ENCODE results near the gene FRMD4A.

DNA sequence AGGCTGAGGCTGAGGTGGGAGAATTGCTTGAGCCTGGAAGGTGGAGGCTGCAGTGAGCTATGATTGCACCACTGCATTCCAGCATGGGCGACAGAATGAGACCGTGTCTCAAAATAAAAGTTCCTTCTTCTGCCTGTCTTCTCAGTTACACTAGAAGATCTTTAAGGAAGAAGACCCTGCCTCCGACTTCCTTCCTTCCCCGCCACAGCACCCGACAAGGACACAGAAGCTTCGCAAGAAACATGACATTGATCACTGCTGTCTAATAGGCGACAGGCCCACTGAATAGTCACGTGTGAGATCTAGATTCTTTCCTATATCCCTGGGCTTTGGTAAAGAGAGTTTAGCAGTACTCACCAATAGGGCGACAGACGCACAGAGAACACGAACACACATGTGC is 625.8 kb downstream of the FRMD4A start:
- TF ChIP-seq POLR2A (IDR thresholded peaks at IDR 0.05), result no peak
- TF ChIP-seq, protein P1, sequence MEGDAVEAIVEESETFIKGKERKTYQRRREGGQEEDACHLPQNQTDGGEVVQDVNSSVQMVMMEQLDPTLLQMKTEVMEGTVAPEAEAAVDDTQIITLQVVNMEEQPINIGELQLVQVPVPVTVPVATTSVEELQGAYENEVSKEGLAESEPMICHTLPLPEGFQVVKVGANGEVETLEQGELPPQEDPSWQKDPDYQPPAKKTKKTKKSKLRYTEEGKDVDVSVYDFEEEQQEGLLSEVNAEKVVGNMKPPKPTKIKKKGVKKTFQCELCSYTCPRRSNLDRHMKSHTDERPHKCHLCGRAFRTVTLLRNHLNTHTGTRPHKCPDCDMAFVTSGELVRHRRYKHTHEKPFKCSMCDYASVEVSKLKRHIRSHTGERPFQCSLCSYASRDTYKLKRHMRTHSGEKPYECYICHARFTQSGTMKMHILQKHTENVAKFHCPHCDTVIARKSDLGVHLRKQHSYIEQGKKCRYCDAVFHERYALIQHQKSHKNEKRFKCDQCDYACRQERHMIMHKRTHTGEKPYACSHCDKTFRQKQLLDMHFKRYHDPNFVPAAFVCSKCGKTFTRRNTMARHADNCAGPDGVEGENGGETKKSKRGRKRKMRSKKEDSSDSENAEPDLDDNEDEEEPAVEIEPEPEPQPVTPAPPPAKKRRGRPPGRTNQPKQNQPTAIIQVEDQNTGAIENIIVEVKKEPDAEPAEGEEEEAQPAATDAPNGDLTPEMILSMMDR (IDR thresholded peaks at IDR 0.05), result no peak
